GM21723 (cell line): ENCODE measurements around the gene COMMD4.
A peak's percentile ranks its signal among the peaks of the same experiment; 100 is the strongest.

Source experiments
- ATAC-seq: cut with Tn5 transposase; IDR thresholded peaks from one replicate; pipeline ENCODE4 v1.9.1; 2021; ENCODE audit warnings: mild to moderate bottlenecking, moderate library complexity; ENCODE audit not compliant: unreplicated experiment

COMMD4 gene

DNA sequence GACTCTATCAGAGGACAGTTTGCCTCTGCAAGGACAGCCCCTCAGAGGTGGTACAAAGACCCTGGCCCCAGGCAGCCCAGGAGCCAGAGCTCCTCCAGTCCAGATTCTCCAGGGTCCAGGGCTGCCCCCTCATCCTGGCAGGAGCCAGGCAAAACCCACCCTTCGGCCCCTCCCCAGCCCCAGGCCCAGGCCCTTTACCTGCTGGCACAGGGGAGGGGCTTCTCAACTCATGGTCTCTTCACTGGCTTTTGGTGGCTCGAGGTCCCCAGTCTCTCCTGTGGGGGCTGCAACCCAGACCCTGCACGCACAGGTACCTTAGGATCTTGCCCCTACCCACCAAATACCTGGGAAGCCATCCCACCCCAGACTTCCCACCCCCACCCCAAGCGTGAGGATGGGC lies 19.5 kb downstream of the COMMD4 start:
- ATAC-seq: no peak

- no peak for ATAC-seq
These were observed 20.1 kb downstream of the COMMD4 start for GRCh38 chr15:75356006-75356405.

DNA sequence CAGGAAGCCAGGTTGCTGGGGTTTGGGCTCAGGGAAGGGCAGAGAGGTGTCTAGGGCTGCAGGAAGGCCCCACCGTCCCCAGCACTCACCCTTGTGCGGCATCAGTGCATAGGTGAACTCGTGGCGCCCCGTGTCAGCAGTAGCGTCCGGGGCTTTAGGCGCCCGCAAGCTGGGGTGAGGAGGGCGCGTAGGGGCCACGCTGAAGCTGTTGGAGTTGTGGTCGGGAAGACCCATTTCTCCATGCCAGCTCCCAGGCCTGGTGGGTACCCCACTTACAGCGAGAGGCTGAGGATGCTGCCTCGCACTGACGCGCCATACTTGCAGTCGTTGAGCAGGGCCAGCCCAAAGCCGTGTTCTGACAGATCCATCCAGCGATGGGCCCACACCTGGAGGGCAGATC lies 20.7 kb downstream of the COMMD4 start:
- no peak for ATAC-seq

DNA sequence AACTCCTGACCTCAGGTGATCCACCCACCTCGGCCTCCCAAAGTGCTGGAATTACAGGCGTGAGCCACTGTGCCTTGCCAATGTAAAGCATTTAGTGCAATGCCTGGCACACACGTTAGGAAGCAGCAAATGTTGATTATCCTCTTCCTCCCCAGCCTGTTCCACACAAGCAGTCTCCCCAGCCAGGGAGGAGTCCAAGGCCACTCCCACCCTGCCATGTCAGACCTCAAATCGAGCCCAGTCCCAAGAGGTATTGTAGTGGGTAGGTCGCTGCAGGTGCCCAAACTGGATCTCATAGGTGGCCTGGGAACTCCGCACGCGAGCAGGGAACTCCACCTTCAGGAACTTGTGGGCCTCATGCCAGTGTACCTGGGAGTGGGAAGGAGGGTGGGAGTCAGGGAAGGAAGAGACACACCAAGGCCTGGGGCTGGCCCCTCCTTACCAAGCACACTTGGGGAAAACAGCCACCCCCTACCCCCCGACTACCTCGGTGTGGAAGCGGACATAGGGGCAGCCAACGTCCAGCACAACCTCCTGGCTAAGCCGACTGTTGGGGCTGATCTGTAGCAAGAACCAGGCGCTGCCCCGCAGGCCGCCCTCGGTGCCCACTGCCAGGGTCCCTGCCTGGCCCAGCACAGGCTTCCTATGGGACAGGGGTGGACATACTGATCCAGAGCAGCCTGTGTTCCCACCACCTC lies 22.3 kb downstream of the COMMD4 start:
- ATAC-seq: no peak

GRCh38 chr15:75358771-75359536 lies 23.1 kb downstream of the COMMD4 start:
- ATAC-seq: no peak

DNA sequence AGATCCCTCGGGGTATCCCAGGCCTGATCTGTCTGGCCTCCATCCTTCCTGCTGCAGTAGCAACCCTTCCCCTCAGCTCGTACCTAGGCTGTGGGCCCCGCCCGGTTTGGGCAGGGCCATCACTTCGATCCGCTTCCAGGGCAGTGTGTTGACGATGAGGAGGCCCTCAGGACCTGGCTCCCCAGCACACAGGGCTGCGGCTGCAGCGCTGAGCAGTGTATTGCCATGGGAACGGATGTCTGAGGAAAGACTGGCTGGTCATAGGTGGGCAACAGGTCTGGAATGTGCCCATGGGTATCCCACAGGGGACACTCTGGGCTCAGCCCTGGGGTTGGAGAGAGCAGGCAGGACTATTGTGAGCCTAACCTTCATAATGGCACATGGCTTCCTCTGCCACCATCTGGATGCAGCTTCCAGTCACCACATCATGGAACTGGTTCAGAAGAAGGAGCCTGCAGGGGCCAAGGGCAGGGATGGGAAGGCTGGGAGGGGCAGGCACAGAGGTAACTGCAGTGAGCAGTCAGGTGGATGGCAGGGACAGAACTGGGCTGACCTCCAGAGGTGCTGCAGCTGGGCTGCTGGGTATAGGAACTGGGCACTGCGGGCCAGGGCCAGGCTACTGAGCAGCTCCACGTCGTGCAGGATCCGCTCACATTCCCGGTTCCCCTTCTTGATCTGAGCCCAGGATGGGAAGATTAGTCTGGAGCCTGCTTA lies 23.8 kb downstream of the COMMD4 start:
- ATAC-seq: no peak

DNA sequence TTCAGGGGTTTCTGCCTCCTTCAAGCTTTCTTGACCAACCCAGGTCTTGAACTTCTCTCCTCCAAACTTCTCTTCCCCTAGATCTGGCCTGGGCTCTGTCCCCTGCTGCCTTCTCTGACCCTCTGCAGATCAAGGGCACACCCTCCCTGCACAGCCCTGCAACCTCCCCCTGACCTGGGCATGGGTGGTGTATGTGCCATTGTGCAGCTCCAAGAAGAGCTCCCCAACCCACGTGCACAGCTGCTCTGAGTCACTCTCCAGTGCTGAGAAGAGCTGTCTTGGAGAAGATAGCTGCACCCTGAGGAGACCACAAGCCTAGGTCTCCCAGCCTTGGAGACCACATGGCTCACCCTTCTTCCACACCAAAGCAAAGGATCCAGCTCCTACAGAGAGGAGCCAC lies 24.5 kb downstream of the COMMD4 start:
- ATAC-seq: no peak

DNA sequence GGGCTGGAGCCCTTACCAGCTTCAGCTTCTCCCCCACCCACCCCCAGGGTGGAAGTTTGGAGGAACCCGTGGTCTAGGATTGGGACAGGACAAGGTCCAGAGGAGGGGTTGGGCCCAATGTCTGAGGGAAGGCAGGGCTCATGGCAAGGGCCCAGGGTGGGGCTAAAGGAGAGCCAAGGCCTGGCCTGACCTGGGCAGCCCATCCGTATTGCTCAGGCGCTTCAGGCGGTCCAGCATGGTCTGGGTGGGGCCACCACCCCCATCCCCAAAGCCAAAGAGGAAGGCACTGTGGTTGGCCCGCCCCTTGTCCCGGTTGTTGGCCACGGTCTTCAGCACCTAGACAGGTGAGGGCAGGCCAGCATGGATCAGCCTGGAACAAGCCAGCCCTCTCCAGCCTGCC lies 25.0 kb downstream of the COMMD4 start:
- no peak for ATAC-seq

- ATAC-seq: no peak
These were observed 25.6 kb downstream of the COMMD4 start for GRCh38 chr15:75361361-75361988.

GRCh38 chr15:75361989-75362641 lies 26.3 kb downstream of the COMMD4 start:
- ATAC-seq: no peak

GRCh38 chr15:75362642-75363249 lies 26.9 kb downstream of the COMMD4 start:
- no peak for ATAC-seq

DNA sequence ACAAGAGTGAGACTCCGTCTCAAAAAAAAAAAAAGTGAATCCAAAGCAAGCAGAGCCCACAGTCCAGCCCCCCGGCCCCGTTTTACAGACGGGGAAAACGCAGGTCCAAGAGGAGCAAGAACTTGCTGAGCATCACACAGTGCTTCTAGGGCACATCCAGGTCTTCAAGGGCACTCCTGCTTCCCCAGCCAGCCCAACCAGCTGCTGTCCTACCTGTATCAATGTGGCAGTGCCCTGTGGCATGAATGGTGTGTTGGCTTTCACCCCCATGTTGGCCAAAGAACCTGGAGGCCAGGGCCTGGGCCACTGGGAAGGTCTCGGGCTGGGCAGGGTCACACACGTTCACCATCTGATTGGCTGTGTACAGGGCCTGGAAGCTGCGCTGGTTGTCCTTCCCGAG lies 27.9 kb downstream of the COMMD4 start:
- ATAC-seq: no peak

- ATAC-seq: no peak
These were observed 29.0 kb downstream of the COMMD4 start for GRCh38 chr15:75364881-75365280.

DNA sequence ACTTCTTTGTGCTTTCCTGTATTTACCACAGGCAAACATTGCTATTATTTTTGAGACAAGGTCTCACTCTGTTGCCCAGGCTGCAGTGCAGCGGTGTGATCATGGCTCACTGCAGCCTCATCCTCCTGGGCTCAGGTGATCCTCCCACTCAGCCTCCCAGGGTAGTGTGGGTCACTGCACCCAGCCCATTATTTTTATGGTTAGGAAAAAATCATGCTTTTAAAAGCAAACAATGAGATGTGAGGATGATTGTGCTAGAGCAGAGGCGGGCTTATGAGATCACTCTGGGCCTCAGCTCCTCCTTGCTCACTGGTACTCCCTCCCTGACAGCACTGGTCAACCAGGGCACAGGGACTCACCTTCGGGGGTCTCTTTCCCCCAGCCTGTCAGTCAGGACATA lies 30.3 kb downstream of the COMMD4 start:
- ATAC-seq: no peak

DNA sequence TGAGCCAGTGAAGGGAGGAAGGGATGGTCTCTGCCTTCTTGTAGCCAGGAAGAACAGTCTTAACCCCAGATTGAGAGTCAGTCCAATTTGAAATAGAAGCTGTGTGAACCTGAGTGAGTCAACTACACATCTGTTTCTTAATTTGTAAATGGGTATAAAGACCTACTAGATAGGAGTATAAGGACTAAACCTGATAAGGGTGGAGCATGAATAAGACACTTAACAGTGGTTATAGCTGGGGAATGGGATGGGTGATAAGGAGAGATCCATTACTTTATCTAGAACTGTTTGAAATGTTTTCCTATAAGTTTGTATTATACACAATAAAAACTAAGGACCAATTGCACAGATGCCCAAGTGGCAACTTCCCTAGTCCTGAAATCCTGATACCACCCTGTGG lies 31.1 kb downstream of the COMMD4 start:
- no peak for ATAC-seq

DNA sequence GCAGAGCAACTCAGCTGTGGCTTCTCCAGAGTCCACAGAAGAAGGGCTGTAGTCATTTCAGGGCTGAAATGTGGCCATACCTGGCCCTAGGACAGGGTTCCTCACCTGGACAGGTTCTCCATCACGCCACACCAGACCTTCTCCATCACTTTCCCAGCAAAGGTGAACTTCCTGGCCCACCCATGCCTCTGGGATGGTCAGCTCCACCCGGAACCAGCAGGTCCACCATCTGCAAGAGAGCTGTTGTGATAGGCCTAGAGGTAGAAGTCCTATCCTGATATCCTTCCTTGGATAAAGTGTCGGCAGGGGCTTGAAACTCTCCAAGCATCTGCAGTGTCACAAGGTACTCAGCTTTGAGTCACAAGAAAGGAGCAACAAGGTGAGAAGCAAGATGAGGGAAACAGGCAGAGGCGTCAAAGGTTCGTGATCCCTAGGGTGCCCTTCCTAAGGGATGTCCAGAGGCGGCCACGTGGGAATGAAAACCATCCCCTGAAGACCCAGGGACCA lies 31.6 kb downstream of the COMMD4 start:
- no peak for ATAC-seq

DNA sequence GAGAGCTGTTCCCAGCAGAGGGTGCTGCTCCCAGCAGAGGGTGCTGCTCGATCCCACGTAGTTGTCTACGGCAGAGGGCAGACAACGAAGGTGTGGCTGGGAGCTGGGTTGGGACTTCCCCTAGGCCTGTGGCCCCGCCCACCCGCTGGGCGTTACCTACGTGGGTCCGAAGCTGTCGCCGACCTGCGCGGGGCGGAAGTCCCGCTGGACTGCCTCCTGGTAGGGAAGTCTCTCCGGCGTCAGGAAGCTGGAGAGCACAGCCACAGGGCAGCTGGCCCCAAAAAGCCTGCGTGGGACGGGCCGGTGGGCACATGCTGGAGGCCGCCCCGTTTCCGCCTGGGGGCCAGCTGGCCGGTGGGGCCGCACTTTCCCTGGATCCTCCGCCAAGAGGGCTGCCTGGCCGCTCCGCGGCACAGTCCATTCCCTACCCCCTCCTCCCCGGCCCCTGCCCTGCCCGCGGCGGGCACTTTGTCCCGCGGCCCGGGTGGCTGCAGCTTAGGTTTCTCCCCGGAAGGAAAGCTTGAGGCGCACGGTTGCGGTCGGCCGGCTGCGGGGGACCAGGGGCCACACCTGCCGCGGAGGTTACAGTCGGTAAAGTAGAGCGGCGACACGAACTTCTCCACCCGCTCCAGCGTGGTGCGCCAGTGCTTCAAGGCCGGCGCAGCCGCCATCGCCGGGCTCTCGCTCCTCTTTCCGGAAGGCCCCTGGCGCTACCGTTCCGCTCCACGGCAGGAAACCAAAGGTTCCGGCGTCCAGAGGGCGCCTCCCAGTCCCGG lies 32.2 kb downstream of the COMMD4 start, which contains the start of gene MAN2C1:
MAN2C1 (minus strand) TSS at position 695 of the 776 bp plus-strand sequence; CDS start at position 671, 24 bp downstream.
- ATAC-seq: peak; percentile 89

- peak; percentile 12 for ATAC-seq
These were observed 32.9 kb downstream of the COMMD4 start for GRCh38 chr15:75368689-75369239.
